Naive thymus-derived CD8-positive, alpha-beta T cell (primary cell): ENCODE results near the gene CACNA1E. TPM values are rescaled to one million over a fixed set of nuclear protein-coding genes. Genes with fewer than 3 reads are reported as not detected.

Source experiments
- ATAC-seq, 2 donors: fragments of 150-1000 bp; cut with Tn5 transposase in 1 of 2; sonication (Bioruptor Pico), chemical (Tn5 transposase) in 1 of 2; 1 replicate in 1 of 2; 2 replicates in 1 of 2; pipeline ENCODE4 v1.10.0; 2021; ENCODE audit warnings: mild to moderate bottlenecking in 2 of 2, moderate library complexity in 2 of 2
- POLR2A ChIA-PET: fragments of 350-600 bp; sonication (Branson Sonifier 250); formaldehyde crosslinking; loops from one replicate; lab custom pipeline; 2021; ENCODE audit warnings: antibody characterized with exemption; lab: Charles Lee
- DNase-seq, 10 donors: peaks; one replicate each; pipeline versions ENCODE4 v3.0.0 to v3.0.0-alpha.2; 2020 to 2022
- H3K27ac Mint-ChIP-seq, 10 donors: one replicate each; pipeline ENCODE4 v1.8.0; 2020 to 2022; ENCODE audit warnings: mild to moderate bottlenecking in 10 of 10, mixed read lengths in 10 of 10, moderate library complexity in 4 of 10, inconsistent platforms in 1 of 10
- H3K27me3 Mint-ChIP-seq, 5 donors: one replicate each; pipeline ENCODE4 v1.8.0; 2021 to 2022; ENCODE audit warnings: mixed read lengths in 5 of 5
- H3K36me3 Mint-ChIP-seq, 3 donors: one replicate each; pipeline ENCODE4 v1.8.0; 2020 to 2022; ENCODE audit warnings: mixed read lengths in 3 of 3, mild to moderate bottlenecking in 2 of 3, inconsistent platforms in 1 of 3
- H3K4me1 Mint-ChIP-seq, 4 donors: one replicate each; pipeline ENCODE4 v1.8.0; 2021 to 2022; ENCODE audit warnings: mixed read lengths in 4 of 4
- H3K4me3 Mint-ChIP-seq, 10 donors: one replicate each; pipeline ENCODE4 v1.8.0; 2020 to 2022; ENCODE audit warnings: mild to moderate bottlenecking in 10 of 10, mixed read lengths in 10 of 10, moderate library complexity in 6 of 10, inconsistent platforms in 1 of 10
- H3K9me3 Mint-ChIP-seq, 9 donors: one replicate each; pipeline ENCODE4 v1.8.0; 2020 to 2022; ENCODE audit warnings: mixed read lengths in 9 of 9, mild to moderate bottlenecking in 3 of 9, inconsistent platforms in 1 of 9, moderate library complexity in 1 of 9
- polyA plus RNA-seq, 3 donors: library from polyadenylated mRNA; unstranded; fragments of 300-500 nt; fragmentation: Illumina TruSeq; gene quantifications; one replicate each; pipeline ENCODE4 v1.2.3, GENCODE V29; 2021
- total RNA-seq, 8 experiments: library from RNA in 2 of 8; stranded (reverse) in 2 of 8; gene quantifications; one replicate each; pipeline ENCODE4 v1.2.3 and lab custom pipeline; 2021 to 2026

CACNA1E gene
- total and polyA plus RNA-seq, 5 experiments from 2014 or later: not detected

DNA sequence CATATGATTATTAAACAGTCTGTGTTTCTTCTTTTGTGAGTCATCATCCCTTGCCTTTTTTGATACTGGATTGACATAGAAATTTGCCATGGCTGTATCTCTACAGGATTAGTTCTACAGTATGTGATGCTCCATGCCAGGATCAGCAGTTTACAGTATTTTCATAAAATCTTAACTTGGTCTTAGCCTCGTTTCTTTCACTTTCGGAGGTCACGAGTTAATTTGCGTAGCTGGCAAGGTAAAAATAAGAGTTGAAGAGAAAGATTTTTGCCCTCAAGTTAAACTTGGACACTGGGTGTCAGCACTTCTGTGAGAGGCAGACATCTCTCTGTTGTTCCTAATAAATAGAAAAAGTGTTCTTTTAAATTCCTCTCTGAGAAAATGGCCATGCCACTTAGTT is 79.1 kb downstream of the CACNA1E start:
- ATAC-seq (no peak), DNase-seq (no peak)
- H3K4me1 Mint-ChIP-seq: no peaks in the 10 kb centered on the region
- no peaks in the 10 kb centered on the region for H3K9me3 Mint-ChIP-seq
- no peaks in the 10 kb centered on the region for H3K36me3 Mint-ChIP-seq
- no peak overlapping the region for H3K27ac Mint-ChIP-seq
- no peak overlapping the region for H3K4me3 Mint-ChIP-seq
- peaks cover 0 to 6% (median 4%) of the 10 kb centered on the region in 5 donors for H3K27me3 Mint-ChIP-seq
- POLR2A ChIA-PET: no interaction called here

DNA sequence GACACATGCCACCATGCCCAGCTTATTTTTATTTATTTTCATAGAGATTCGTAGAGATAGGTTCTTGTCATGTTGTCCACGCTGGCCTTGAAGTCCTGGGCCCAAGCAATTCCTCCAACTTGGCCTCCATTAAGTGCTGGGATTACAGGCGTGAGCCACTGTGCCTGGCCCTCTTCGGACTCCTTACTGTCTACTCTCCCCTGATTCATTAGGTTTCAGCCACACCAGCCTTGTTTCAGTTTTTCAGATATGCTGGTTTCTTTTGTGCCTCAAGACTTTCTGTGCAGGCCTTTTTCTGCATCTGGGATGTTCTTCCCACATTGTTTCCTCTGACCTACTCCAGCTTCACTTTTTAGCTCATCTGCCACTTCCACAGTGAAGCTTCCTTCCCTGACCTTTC is 85.4 kb downstream of the CACNA1E start:
- ATAC-seq: no peak
- Mint-ChIP-seq H3K27ac (no peak overlapping the region), H3K9me3 (peaks cover 0 to 2% (median 0%) of the 10 kb centered on the region in 9 donors), H3K4me1 (no peaks in the 10 kb centered on the region), H3K36me3 (no peaks in the 10 kb centered on the region), H3K4me3 (no peak overlapping the region), H3K27me3 (peaks cover 6 to 32% (median 19%) of the 10 kb centered on the region in 5 donors)
- DNase-seq: no peak
- POLR2A ChIA-PET: no interaction called here

DNA sequence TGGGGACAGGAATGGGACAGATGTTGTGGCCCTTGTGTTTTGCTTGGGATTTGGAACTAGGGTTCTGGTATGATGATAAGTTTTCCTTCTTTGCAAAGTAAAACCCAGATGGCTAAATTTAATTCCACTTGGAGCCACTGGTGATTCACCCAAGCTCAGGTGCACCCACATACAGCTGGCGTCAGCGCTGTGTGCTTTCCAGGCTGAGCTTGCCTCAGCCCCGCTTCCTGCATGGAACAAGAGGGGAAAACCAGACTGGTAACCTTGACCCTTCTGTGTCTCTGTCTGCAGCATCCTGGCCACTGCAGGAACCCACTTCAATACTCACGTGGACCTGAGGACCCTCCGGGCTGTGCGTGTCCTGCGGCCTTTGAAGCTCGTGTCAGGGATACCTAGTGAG is 94.2 kb downstream of the CACNA1E start:
- DNase-seq (no peak), ATAC-seq (no peak)
- Mint-ChIP-seq H3K9me3 (peaks cover 0 to 2% (median 0%) of the 10 kb centered on the region in 9 donors), H3K4me3 (no peak overlapping the region), H3K36me3 (no peaks in the 10 kb centered on the region), H3K27ac (no peak overlapping the region), H3K27me3 (peaks cover 11 to 49% (median 18%) of the 10 kb centered on the region in 5 donors), H3K4me1 (no peaks in the 10 kb centered on the region)
- POLR2A ChIA-PET: no interaction called here

DNA sequence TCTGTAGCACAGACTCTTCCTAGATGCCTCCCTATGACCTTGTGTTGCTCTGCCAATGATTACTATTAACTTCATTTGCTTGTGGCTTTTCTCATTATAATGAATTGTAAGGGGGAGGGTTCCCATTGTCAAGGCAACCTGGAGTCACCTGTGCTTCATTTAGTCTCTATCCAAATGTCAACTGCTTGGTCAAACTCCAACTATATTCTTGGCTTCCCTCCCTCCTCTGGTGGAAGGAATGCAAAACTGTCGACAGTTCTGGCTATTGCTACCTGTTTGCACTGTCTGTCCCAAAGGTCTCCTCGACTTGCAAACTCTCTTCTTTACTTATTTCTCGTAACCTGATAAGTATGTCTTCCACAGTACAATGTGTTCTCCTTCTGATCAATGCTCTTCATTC is 100.3 kb downstream of the CACNA1E start:
- H3K4me3 Mint-ChIP-seq: no peak overlapping the region
- POLR2A ChIA-PET: no interaction called here
- no peak for DNase-seq
- H3K4me1 Mint-ChIP-seq: no peaks in the 10 kb centered on the region
- no peak for ATAC-seq
- H3K27me3 Mint-ChIP-seq: peaks cover 3 to 26% (median 5%) of the 10 kb centered on the region in 5 donors
- no peaks in the 10 kb centered on the region for H3K36me3 Mint-ChIP-seq
- H3K9me3 Mint-ChIP-seq: no peaks in the 10 kb centered on the region
- H3K27ac Mint-ChIP-seq: no peak overlapping the region

DNA sequence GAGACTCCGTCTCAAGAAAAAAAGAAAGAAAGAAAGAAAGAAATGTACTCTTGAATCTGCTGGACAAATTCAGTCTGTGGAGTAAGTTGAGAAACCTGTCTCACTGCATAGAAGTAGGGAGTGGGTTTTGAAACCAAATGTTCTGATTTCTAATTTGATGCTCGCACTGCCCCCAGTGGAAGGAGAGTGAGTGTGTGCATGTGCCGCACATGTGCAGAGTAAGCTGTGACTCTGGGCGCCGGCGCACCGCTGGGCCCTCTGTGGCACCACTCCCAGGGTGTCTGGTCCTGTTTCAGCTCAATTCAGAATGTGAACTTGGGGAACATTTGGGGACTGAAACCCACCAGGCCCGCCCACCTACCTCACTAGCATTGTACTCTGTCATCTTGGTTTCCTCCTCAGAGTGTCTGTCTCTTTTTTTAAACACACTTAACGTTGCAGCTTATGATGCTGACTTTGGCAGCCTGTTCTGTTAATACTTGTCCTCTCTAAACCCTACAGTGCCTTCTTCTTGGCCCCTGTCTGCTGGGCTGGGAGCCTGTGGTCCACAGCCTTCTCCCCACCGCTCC is 104.6 kb downstream of the CACNA1E start:
- H3K36me3 Mint-ChIP-seq: no peaks in the 10 kb centered on the region
- H3K27ac Mint-ChIP-seq: no peak overlapping the region
- DNase-seq (no peak), ATAC-seq (no peak)
- POLR2A ChIA-PET: no interaction called here
- H3K4me1 Mint-ChIP-seq: no peaks in the 10 kb centered on the region
- H3K27me3 Mint-ChIP-seq: peaks cover 3 to 16% (median 15%) of the 10 kb centered on the region in 5 donors
- H3K9me3 Mint-ChIP-seq: no peaks in the 10 kb centered on the region
- H3K4me3 Mint-ChIP-seq: no peak overlapping the region

DNA sequence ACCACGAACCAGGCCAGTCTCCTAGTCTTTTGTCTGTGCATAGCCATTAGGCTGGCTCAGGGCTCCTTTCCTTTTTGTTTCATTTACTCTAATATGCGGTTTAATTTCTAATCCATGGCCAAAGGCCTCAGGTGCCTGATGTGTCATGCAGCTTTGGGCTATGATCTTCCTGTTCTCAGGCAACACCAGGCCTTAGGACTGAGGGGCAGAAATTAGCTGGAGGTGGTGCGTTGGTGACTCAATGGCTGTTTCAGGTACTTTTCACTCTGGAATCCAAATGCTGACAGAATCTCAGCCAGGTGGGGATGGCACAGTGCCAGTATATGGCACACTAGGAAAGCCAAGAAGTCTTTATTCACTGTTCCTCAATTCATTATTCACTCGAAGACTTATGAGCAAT is 105.3 kb downstream of the CACNA1E start:
- Mint-ChIP-seq H3K4me3 (no peak overlapping the region), H3K9me3 (no peaks in the 10 kb centered on the region), H3K27me3 (peaks cover 6 to 22% (median 14%) of the 10 kb centered on the region in 5 donors), H3K4me1 (no peaks in the 10 kb centered on the region), H3K27ac (no peak overlapping the region), H3K36me3 (no peaks in the 10 kb centered on the region)
- POLR2A ChIA-PET: no interaction called here
- DNase-seq (no peak), ATAC-seq (no peak)

DNA sequence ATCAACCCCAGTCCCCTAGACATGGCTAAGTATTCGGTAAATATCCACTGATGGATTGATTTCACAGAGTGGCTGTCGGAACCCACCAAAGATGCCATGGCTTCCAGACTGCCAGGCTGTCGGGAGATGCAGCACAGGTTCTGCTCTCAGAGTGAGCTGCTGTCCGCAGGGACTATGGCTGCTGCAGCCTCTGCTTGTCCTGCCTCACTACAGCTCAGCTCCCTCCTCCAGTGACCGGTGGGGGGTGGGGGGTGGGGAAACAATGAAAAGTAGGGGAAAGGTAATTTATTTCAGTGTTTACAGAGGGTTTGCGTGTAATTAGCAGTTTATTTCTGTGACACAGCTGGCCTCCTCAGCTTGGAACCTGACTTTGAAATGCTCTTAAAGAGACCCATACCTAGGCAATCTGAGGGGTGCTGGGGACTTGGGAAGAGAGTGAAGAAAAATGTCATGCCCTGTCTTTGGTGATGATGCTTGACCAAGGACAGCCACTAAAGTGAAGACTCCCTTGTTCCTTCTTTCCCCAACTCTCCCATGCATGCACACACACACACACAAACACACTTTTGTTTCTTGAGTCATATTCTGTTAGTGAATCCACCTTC is 109.0 kb downstream of the CACNA1E start:
- peaks cover 11 to 26% (median 18%) of the 10 kb centered on the region in 5 donors for H3K27me3 Mint-ChIP-seq
- no peaks in the 10 kb centered on the region for H3K36me3 Mint-ChIP-seq
- H3K4me1 Mint-ChIP-seq: no peaks in the 10 kb centered on the region
- H3K27ac Mint-ChIP-seq: no peak overlapping the region
- ATAC-seq (no peak), DNase-seq (no peak)
- no peak overlapping the region for H3K4me3 Mint-ChIP-seq
- POLR2A ChIA-PET: no interaction called here
- H3K9me3 Mint-ChIP-seq: peaks cover 0 to 4% (median 0%) of the 10 kb centered on the region in 9 donors

DNA sequence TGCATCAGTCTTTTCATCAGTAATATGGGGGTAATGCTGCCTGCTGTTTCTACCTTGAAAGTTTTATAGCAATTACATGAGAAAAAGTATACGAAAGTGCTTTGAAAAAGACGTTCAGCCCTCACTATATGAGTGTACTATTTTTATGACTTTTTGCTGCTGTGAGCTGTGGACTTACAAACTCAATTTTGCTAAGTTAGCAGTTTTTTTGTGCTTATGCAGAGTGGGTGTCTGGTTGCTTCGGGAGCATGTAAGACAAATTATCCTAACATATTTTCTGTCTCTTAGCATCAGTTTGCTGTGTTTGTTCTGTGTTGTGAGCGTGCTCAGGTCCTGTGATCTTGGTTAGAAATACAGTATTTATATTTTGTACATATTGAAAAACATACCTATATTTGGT is 109.7 kb downstream of the CACNA1E start:
- no peak for ATAC-seq
- Mint-ChIP-seq H3K36me3 (no peaks in the 10 kb centered on the region), H3K27ac (no peak overlapping the region), H3K27me3 (peaks cover 11 to 26% (median 18%) of the 10 kb centered on the region in 5 donors), H3K4me1 (no peaks in the 10 kb centered on the region), H3K4me3 (no peak overlapping the region), H3K9me3 (peaks cover 0 to 10% (median 0%) of the 10 kb centered on the region in 9 donors)
- POLR2A ChIA-PET: no interaction called here
- DNase-seq: no peak

DNA sequence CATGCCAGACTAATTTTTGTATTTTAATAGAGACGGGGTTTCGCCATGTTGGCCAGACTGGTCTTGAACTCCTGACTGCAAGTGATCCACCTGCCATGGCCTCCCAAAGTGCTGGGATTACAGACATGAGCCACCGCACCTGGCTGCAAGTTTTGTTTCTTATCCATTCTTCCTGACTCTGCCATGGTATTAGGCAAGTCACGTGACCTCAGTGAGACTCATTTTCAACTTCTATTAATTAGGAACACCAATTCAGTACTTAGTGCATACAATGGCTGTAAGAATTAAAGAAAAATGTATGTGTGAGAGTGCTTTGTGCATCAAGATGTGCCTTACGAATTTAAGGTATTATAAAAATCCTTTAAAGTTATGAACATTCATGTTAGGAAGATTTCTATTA is 111.2 kb downstream of the CACNA1E start:
- H3K27me3 Mint-ChIP-seq: peaks cover 11 to 23% (median 14%) of the 10 kb centered on the region in 5 donors
- DNase-seq: no peak
- ATAC-seq: no peak
- no peaks in the 10 kb centered on the region for H3K36me3 Mint-ChIP-seq
- H3K4me3 Mint-ChIP-seq: no peak overlapping the region
- H3K4me1 Mint-ChIP-seq: no peaks in the 10 kb centered on the region
- H3K9me3 Mint-ChIP-seq: peaks cover 0 to 10% (median 2%) of the 10 kb centered on the region in 9 donors
- H3K27ac Mint-ChIP-seq: no peak overlapping the region
- POLR2A ChIA-PET: no interaction called here

DNA sequence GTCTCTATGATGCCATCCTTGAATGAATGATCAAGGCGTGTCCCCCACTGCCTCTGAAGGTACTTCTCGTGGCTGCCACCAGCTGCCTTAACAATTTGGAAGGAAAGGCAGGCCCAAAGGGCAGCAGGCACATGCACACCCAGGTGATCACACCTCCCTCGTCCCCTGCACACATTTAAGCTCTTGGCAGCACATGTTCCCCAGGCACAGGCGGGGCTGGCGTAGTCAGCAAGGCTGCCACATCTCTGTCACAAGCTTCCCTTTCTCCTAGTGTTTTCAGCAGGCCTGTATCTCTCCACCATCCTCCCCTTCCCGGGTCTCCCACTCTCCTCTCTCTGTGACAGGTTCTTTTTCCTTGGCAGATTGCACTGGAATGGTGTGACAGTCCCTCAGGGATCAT is 111.9 kb downstream of the CACNA1E start:
- Mint-ChIP-seq H3K36me3 (no peaks in the 10 kb centered on the region), H3K4me1 (no peaks in the 10 kb centered on the region), H3K27ac (no peak overlapping the region), H3K9me3 (peaks cover 0 to 10% (median 2%) of the 10 kb centered on the region in 9 donors), H3K27me3 (peaks cover 15 to 25% (median 18%) of the 10 kb centered on the region in 5 donors), H3K4me3 (no peak overlapping the region)
- no peak for ATAC-seq
- DNase-seq: no peak
- POLR2A ChIA-PET: no interaction called here

DNA sequence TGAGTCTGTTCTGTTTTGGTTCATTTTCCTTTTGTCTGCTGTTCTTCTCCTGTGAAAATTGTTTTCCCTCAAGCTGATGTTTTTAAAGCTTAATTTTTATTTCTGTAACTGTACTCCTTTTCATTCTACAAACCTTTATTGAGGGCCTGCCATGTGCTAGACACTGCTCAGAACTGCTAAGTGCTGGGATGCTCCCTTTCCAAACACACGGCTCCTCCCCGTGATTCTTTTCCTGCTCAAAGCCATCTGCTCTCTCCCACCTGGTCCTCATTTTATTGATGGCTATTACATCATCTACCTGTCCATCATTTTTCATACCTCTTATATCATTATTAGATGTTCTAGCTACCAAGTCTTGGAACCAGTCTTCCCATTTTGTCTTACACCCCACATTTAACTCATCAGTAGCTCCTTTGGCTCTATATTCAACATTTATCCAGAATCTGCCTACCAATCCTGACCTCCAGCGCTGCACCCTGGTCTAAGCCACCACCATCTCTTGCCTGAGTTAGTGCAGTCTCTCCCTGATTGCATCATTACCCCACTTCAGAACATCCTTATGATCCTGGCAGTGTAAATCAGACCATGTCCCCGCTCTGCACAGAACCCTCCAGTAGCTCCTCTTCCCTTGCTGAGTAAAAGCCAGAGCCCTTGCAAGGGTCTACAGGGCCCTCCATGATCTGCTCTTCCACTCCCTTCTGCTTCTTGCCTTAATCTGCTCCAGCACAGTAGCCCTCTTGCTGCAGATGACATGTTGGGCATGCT is 118.1 kb downstream of the CACNA1E start:
- Mint-ChIP-seq H3K4me3 (no peak overlapping the region), H3K9me3 (peaks cover 0 to 10% (median 3%) of the 10 kb centered on the region in 9 donors), H3K27me3 (peaks cover 10 to 43% (median 17%) of the 10 kb centered on the region in 5 donors), H3K4me1 (no peaks in the 10 kb centered on the region), H3K36me3 (no peaks in the 10 kb centered on the region), H3K27ac (no peak overlapping the region)
- DNase-seq (no peak), ATAC-seq (no peak)
- POLR2A ChIA-PET: no interaction called here

DNA sequence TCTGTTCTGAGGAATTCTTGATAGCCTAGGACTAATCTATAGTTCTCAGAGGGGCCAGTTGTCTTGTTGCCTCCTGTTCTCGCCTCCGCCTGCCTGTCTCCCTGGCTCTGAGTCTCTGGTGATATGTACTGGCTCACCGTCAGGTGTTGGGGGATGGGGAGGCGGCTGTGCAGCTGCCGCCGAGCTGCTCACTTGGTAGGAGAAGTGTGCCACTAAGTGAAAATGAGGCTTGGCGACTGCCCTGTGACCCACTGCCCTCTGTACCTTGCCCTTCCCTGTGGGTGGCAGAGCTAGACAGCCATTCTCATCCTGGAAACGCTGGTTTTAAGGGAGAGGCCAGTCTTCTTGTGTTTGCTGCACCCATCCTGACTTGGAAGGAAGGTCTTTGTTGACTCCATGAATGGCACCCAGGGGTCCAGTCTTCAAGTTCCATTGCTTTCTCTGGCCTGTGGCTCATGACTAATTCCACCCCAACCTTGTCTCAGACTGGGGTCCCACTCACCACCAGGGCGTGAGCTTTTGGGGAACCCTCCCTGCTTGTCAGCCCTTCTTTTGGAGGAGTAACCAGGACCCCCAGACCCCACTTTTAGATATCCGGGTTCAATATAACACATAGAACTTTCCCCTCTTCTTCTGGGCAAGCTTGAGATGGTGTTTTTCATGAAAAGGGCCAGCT is 120.6 kb downstream of the CACNA1E start:
- H3K27ac Mint-ChIP-seq: no peak overlapping the region
- ATAC-seq (no peak), DNase-seq (no peak)
- peaks cover 10 to 61% (median 28%) of the 10 kb centered on the region in 5 donors for H3K27me3 Mint-ChIP-seq
- H3K4me1 Mint-ChIP-seq: no peaks in the 10 kb centered on the region
- POLR2A ChIA-PET: no interaction called here
- peaks cover 0 to 10% (median 0%) of the 10 kb centered on the region in 9 donors for H3K9me3 Mint-ChIP-seq
- no peaks in the 10 kb centered on the region for H3K36me3 Mint-ChIP-seq
- H3K4me3 Mint-ChIP-seq: no peak overlapping the region
